BLaER1 (cell line): ENCODE results near the gene ALS2CL.
A peak's percentile ranks its signal among the peaks of the same experiment; 100 is the strongest.
"Not testable (repeated sequence)": the region's sequence is repeated elsewhere in the genome, so short reads cannot be mapped to it uniquely, and the experiment has no call there.

Source experiments
- H3K27ac ChIP-seq: shearing (Covaris generic); formaldehyde crosslinking; 2 replicates; pipeline ENCODE4 v1.8.1; 2022
- H3K27me3 ChIP-seq: shearing (Covaris generic); formaldehyde crosslinking; 2 replicates; pipeline ENCODE4 v1.8.1; 2022
- H3K36me3 ChIP-seq: shearing (Covaris generic); formaldehyde crosslinking; 2 replicates; pipeline ENCODE4 v1.8.1; 2022
- H3K4me1 ChIP-seq: shearing (Covaris generic); formaldehyde crosslinking; 2 replicates; pipeline ENCODE4 v1.8.1; 2022
- H3K4me2 ChIP-seq: shearing (Covaris generic); formaldehyde crosslinking; 2 replicates; pipeline ENCODE4 v1.8.1; 2022
- H3K4me3 ChIP-seq: shearing (Covaris generic); formaldehyde crosslinking; 2 replicates; pipeline ENCODE4 v1.8.1; 2022
- H3K9ac ChIP-seq: shearing (Covaris generic); formaldehyde crosslinking; 2 replicates; pipeline ENCODE4 v1.8.1; 2022
- H3K9me3 ChIP-seq: shearing (Covaris generic); formaldehyde crosslinking; 2 replicates; pipeline ENCODE4 v1.8.1; 2022
- H4K20me1 ChIP-seq: shearing (Covaris generic); formaldehyde crosslinking; 2 replicates; pipeline ENCODE4 v1.8.1; 2022
- Cebpa-rat ChIP-seq: shearing (Covaris generic); IDR thresholded peaks from 2 replicates; pipeline ENCODE4 v1.8.1; 2022

The ALS2CL gene

GRCh38 chr3:46693038-46693891 is at the start of gene ALS2CL:
TSS of gene ALS2CL (minus strand) at chr3:46693679. CDS start at chr3:46689440, 4,239 bp downstream.
- peak within 1 kb of the TSS; percentile 71 for H3K4me3 ChIP-seq
- H3K9ac ChIP-seq: peak within 1 kb of the TSS; percentile 77
- H3K36me3 ChIP-seq: no peaks in the 10 kb centered on the region
- no peaks in the 10 kb centered on the region for H4K20me1 ChIP-seq
- no peaks in the 10 kb centered on the region for H3K9me3 ChIP-seq
- peaks cover 15% of the 10 kb centered on the region for H3K27me3 ChIP-seq
- peak within 1 kb of the TSS; percentile 100 for H3K4me2 ChIP-seq
- peak within 1 kb of the TSS; percentile 81 for H3K27ac ChIP-seq
- no peak for TF ChIP-seq Cebpa-rat
- peaks cover 69% of the 10 kb centered on the region for H3K4me1 ChIP-seq

GRCh38 chr3:46742992-46743585 is 49.6 kb upstream of the ALS2CL start:
- Histone ChIP-seq H3K4me1 (peaks cover 6% of the 10 kb centered on the region; the same call in 1 of the 2 replicates), H3K27me3 (no peaks in the 10 kb centered on the region), H4K20me1 (no peaks in the 10 kb centered on the region), H3K36me3 (no peaks in the 10 kb centered on the region), H3K9me3 (no peaks in the 10 kb centered on the region), H3K4me2 (no peak overlapping the region), H3K9ac (no peak overlapping the region), H3K27ac (no peak overlapping the region), H3K4me3 (no peak overlapping the region)
- no peak for TF ChIP-seq Cebpa-rat

GRCh38 chr3:46739565-46739964 is 46.1 kb upstream of the ALS2CL start:
- not testable (repeated sequence) for H3K4me3 ChIP-seq, H3K27me3 ChIP-seq, H3K9ac ChIP-seq, H4K20me1 ChIP-seq, H3K27ac ChIP-seq, H3K9me3 ChIP-seq, H3K4me1 ChIP-seq, H3K36me3 ChIP-seq, H3K4me2 ChIP-seq

- H4K20me1 ChIP-seq: no peaks in the 10 kb centered on the region
- no peak overlapping the region for H3K27ac ChIP-seq
- H3K4me1 ChIP-seq: no peaks in the 10 kb centered on the region; the same call in 1 of the 2 replicates
- TF ChIP-seq Cebpa-rat: no peak
- H3K27me3 ChIP-seq: no peaks in the 10 kb centered on the region
- H3K4me2 ChIP-seq: no peak overlapping the region
- no peaks in the 10 kb centered on the region for H3K36me3 ChIP-seq
- no peaks in the 10 kb centered on the region for H3K9me3 ChIP-seq
- H3K4me3 ChIP-seq: no peak overlapping the region
- H3K9ac ChIP-seq: no peak overlapping the region
Observed at GRCh38 chr3:46737329-46737731, 43.9 kb upstream of the ALS2CL start.

GRCh38 chr3:46736006-46736872 is 42.8 kb upstream of the ALS2CL start:
- no peak overlapping the region for H3K9ac ChIP-seq
- no peak overlapping the region for H3K4me2 ChIP-seq
- TF ChIP-seq Cebpa-rat: no peak
- no peak overlapping the region for H3K4me3 ChIP-seq
- H4K20me1 ChIP-seq: no peaks in the 10 kb centered on the region
- no peaks in the 10 kb centered on the region; the same call in 1 of the 2 replicates for H3K4me1 ChIP-seq
- no peaks in the 10 kb centered on the region for H3K27me3 ChIP-seq
- H3K9me3 ChIP-seq: no peaks in the 10 kb centered on the region
- H3K27ac ChIP-seq: no peak overlapping the region
- H3K36me3 ChIP-seq: no peaks in the 10 kb centered on the region

- TF ChIP-seq Cebpa-rat: no peak
- H3K4me2 ChIP-seq: no peak overlapping the region
Observed at GRCh38 chr3:46734773-46735172, 41.3 kb upstream of the ALS2CL start.

GRCh38 chr3:46733026-46733800 is 39.7 kb upstream of the ALS2CL start:
- no peak overlapping the region for H3K4me2 ChIP-seq
- no peak overlapping the region for H3K4me3 ChIP-seq
- no peaks in the 10 kb centered on the region for H3K27me3 ChIP-seq
- no peaks in the 10 kb centered on the region for H3K9me3 ChIP-seq
- no peaks in the 10 kb centered on the region for H3K36me3 ChIP-seq
- H4K20me1 ChIP-seq: no peaks in the 10 kb centered on the region
- H3K27ac ChIP-seq: no peak overlapping the region
- no peak for TF ChIP-seq Cebpa-rat
- no peak overlapping the region for H3K9ac ChIP-seq
- H3K4me1 ChIP-seq: no peaks in the 10 kb centered on the region; the same call in 1 of the 2 replicates

More at GRCh38 chr3:46734773-46735172, 41.3 kb upstream of the ALS2CL start:
- Histone ChIP-seq H3K27me3 (no peaks in the 10 kb centered on the region), H3K4me3 (no peak overlapping the region), H4K20me1 (no peaks in the 10 kb centered on the region), H3K27ac (no peak overlapping the region), H3K36me3 (no peaks in the 10 kb centered on the region), H3K9ac (no peak overlapping the region), H3K9me3 (no peaks in the 10 kb centered on the region), H3K4me1 (no peaks in the 10 kb centered on the region; the same call in 1 of the 2 replicates)

GRCh38 chr3:46731795-46732194 is 38.3 kb upstream of the ALS2CL start:
- Histone ChIP-seq H3K36me3 (no peaks in the 10 kb centered on the region), H3K9ac (no peak overlapping the region), H3K4me1 (no peaks in the 10 kb centered on the region), H4K20me1 (no peaks in the 10 kb centered on the region), H3K27ac (no peak overlapping the region), H3K4me3 (no peak overlapping the region), H3K4me2 (no peak overlapping the region), H3K27me3 (no peaks in the 10 kb centered on the region), H3K9me3 (no peaks in the 10 kb centered on the region)
- TF ChIP-seq Cebpa-rat: no peak

- H3K9ac ChIP-seq: no peak overlapping the region
Observed at GRCh38 chr3:46730819-46731218, 37.3 kb upstream of the ALS2CL start.

More at GRCh38 chr3:46730819-46731218, 37.3 kb upstream of the ALS2CL start:
- Histone ChIP-seq H3K4me1 (no peaks in the 10 kb centered on the region), H3K4me2 (no peak overlapping the region), H3K27me3 (no peaks in the 10 kb centered on the region), H3K36me3 (no peaks in the 10 kb centered on the region), H3K9me3 (no peaks in the 10 kb centered on the region), H3K4me3 (no peak overlapping the region), H3K27ac (no peak overlapping the region), H4K20me1 (no peaks in the 10 kb centered on the region)
- TF ChIP-seq Cebpa-rat: no peak
